Lower leg skin (tissue), 4 donors: Measurements from ENCODE around the gene FAM53A. TPM values are rescaled to one million over a fixed set of nuclear protein-coding genes. Genes with fewer than 3 reads are reported as not detected.
A peak's percentile ranks its signal among the peaks of the same experiment; 100 is the strongest.

Experiments
- DNase-seq, 2 donors: peaks; one replicate each; pipeline ENCODE4 v3.0.0-alpha.2; 2019; ENCODE audit warnings: low spot score in 2 of 2
- H3K4me3 ChIP-seq: fragments of 200-600 bp; sonication (generic); 2 replicates; pipeline ENCODE4 v1.5.1; 2017; ENCODE audit warnings: mild to moderate bottlenecking, low read depth; ENCODE audit not compliant: poor library complexity, severe bottlenecking
- CTCF ChIP-seq, 3 donors: fragments of 450-650 bp; IDR thresholded peaks; one replicate each; pipeline ENCODE4 v1.5.1; 2016; ENCODE audit warnings: antibody characterized with exemption in 3 of 3, mild to moderate bottlenecking in 3 of 3, moderate library complexity in 2 of 3
- POLR2A ChIP-seq, 2 donors: fragments of 450-650 bp; IDR thresholded peaks; one replicate each; pipeline ENCODE4 v1.6.1; 2016 to 2017; ENCODE audit warnings: antibody characterized with exemption in 2 of 2, mild to moderate bottlenecking in 1 of 2, moderate library complexity in 1 of 2
- WGBS, 2 donors: methylation state at CpG; one replicate each; pipeline ENCODE4 v1.1.5; 2018; 5-methylcytosine and 5-hydroxymethylcytosine counted together
- intact Hi-C: fragments of 100-400 bp; cut with DNase I; formaldehyde crosslinking; loops from one replicate; pipeline ENCODE4 v1.15.0; 2023; ENCODE audit warnings: low total_unique reads
- total RNA-seq, 4 donors: library from RNA; depleted of rRNA; stranded (reverse); fragments of >200 nt; gene quantifications; one replicate each; pipeline ENCODE4 v1.1.0, GENCODE V29; 2016

Gene FAM53A
- total RNA-seq, 4 donors from 2014 or later: 1.2 to 7.5 (median 3.7) TPM

GRCh38 chr4:1590244-1590643 lies 93.9 kb downstream of the FAM53A start:
- WGBS, 2 donors: 70 to 75% methylated on average over 4 of the region's 4 CpGs
- no peak overlapping the region for H3K4me3 ChIP-seq
- intact Hi-C loops: no loop called here
- DNase-seq: peak in 1 of 2 donors; percentile 43
- no peak for TF ChIP-seq POLR2A (IDR thresholded peaks at IDR 0.05)
- TF ChIP-seq CTCF (IDR thresholded peaks at IDR 0.05): no peak

Other genes with a start within 250 kb of the FAM53A start
- 10 to 100 TPM; 45.8 to 66.9 (median 59.4) TPM for gene SLBP, start 28.0 kb upstream of the FAM53A start, total RNA-seq
- 10 to 100 TPM; 31.0 to 62.0 (median 57.6) TPM for gene TMEM129, start 37.0 kb upstream of the FAM53A start, total RNA-seq
- gene TACC3, start 37.2 kb upstream of the FAM53A start, total RNA-seq: 10 to 100 TPM in 1 of 4 donors, 1 to 10 TPM in 3; 6.1 to 10.0 (median 7.9) TPM
- gene FGFR3, start 109.0 kb upstream of the FAM53A start, total RNA-seq: 100 to 1,000 TPM; 438 to 805 (median 489) TPM
- gene LETM1, start 171.8 kb upstream of the FAM53A start, total RNA-seq: 10 to 100 TPM; 27.2 to 49.9 (median 39.0) TPM
- gene NSD2, start 187.1 kb upstream of the FAM53A start, total RNA-seq: 10 to 100 TPM; 17.3 to 23.6 (median 19.4) TPM